Measurements from ENCODE around the gene CCDC92.

CCDC92 gene

GRCh38 chr12:124002021-124002644, 29.5 kb upstream of the CCDC92 start:
- in situ Hi-C loops (cut with HindIII; ENCODE audit: low sequenced_read_pairs): no loop called here

- in situ Hi-C loops (cut with HindIII; ENCODE audit: low sequenced_read_pairs): no loop called here
Observed at GRCh38 chr12:124001343-124001742, 28.7 kb upstream of the CCDC92 start.

- in situ Hi-C loops (cut with HindIII; ENCODE audit: low sequenced_read_pairs): no loop called here
Observed at GRCh38 chr12:124000111-124000510, 27.5 kb upstream of the CCDC92 start.

GRCh38 chr12:123998991-123999359, 26.3 kb upstream of the CCDC92 start:
- in situ Hi-C loops (cut with HindIII; ENCODE audit: low sequenced_read_pairs): no loop called here

- in situ Hi-C loops (cut with HindIII; ENCODE audit: low sequenced_read_pairs): no loop called here
Observed at GRCh38 chr12:123998344-123998990, 25.8 kb upstream of the CCDC92 start.

- in situ Hi-C loops (cut with HindIII; ENCODE audit: low sequenced_read_pairs): no loop called here
Observed at GRCh38 chr12:123997908-123998307, 25.3 kb upstream of the CCDC92 start.

- in situ Hi-C loops (cut with HindIII; ENCODE audit: low sequenced_read_pairs): no loop called here
Observed at GRCh38 chr12:123997033-123997822, 24.6 kb upstream of the CCDC92 start.

GRCh38 chr12:123996581-123996980, 23.9 kb upstream of the CCDC92 start:
- in situ Hi-C loops (cut with HindIII; ENCODE audit: low sequenced_read_pairs): no loop called here

- in situ Hi-C loops (cut with HindIII; ENCODE audit: low sequenced_read_pairs): no loop called here
Observed at GRCh38 chr12:123995023-123995748, 22.6 kb upstream of the CCDC92 start.

- in situ Hi-C loops (cut with HindIII; ENCODE audit: low sequenced_read_pairs): no loop called here
Observed at GRCh38 chr12:123992118-123992825, 19.6 kb upstream of the CCDC92 start.

- in situ Hi-C loops (cut with HindIII; ENCODE audit: low sequenced_read_pairs): no loop called here
Observed at GRCh38 chr12:123991372-123991951, 18.8 kb upstream of the CCDC92 start.

- in situ Hi-C loops (cut with HindIII; ENCODE audit: low sequenced_read_pairs): no loop called here
Observed at GRCh38 chr12:123990511-123990910, 17.9 kb upstream of the CCDC92 start.

- in situ Hi-C loops (cut with HindIII; ENCODE audit: low sequenced_read_pairs): no loop called here
Observed at GRCh38 chr12:123989753-123990152, 17.1 kb upstream of the CCDC92 start.

- in situ Hi-C loops (cut with HindIII; ENCODE audit: low sequenced_read_pairs): no loop called here
Observed at GRCh38 chr12:123989168-123989567, 16.5 kb upstream of the CCDC92 start.

GRCh38 chr12:123987022-123987421, 14.4 kb upstream of the CCDC92 start:
- in situ Hi-C loops (cut with HindIII; ENCODE audit: low sequenced_read_pairs): no loop called here

- in situ Hi-C loops (cut with HindIII; ENCODE audit: low sequenced_read_pairs): no loop called here
Observed at GRCh38 chr12:123986374-123986965, 13.8 kb upstream of the CCDC92 start.

- in situ Hi-C loops (cut with HindIII; ENCODE audit: low sequenced_read_pairs): no loop called here
Observed at GRCh38 chr12:123984903-123985302, 12.3 kb upstream of the CCDC92 start.

GRCh38 chr12:123983822-123984485, 11.3 kb upstream of the CCDC92 start:
- in situ Hi-C loops (cut with HindIII; ENCODE audit: low sequenced_read_pairs): no loop called here

- in situ Hi-C loops (cut with HindIII; ENCODE audit: low sequenced_read_pairs): no loop called here
Observed at GRCh38 chr12:123982269-123982668, 9.6 kb upstream of the CCDC92 start.

Data from DLD1 (cell line).